Fibroblast of the conjunctiva (primary cell): ENCODE results near the gene HOXA4.

Experiments used
- DNase-seq: peaks from one replicate; pipeline ENCODE4 v3.0.0-alpha.2; 2010; ENCODE audit warnings: low read depth

HOXA4 gene

DNA sequence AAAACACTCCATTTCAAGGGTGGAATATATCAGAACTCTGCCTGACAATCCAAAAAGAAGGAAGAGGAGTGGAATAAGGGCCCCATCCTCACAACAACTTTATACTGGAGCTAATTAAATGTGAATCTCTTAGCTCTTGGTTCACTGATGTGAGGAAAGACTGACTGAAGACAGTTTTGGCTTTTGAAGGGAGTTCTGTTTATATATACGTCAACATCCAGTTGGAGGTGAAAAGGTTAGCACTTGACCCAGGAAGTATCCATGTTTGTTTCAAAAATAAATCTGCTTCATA, 37.8 kb downstream of the HOXA4 start:
- DNase-seq, result no peak

DNA sequence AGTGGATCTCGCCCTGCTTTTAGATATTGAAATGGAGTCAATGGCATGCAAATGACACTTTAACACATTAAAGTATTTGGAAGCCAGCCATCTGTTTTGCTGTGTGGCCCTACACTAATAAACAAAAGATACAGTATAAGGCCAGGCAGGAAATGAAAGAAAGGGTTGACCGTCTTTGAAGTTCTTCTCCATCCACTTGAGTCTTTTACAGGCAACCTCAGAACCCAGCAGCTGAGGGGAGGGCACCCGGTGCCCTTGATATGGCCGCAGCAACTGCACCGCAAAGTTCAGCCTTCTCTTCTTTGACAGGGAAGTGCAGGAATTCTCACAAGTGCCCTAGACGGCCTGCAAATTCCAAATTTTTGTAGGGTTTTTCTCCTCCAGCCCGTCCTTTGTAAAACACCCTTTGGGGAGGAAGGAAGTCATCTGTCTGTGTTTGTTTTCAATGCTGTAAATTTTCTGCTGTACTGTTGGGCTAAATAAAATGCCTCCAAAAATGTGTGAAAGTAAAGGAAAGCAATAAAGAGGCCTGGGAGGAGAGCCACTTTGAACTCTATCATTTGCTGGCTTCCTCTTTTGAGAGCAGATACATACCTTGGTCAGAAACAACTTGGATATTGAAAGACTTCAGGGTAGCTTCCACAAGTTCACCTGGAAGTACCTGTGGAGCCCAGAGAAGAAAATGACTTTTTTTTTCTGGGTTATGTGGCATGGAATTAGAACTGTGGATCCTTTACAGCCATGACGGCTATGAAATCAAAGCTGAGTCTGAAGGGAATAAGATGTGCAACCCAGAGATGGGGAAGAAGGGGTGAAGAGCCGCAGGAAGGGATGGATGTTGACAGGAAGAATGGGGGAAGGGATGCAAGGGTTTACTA, 38.4 kb downstream of the HOXA4 start:
- no peak for DNase-seq

DNA sequence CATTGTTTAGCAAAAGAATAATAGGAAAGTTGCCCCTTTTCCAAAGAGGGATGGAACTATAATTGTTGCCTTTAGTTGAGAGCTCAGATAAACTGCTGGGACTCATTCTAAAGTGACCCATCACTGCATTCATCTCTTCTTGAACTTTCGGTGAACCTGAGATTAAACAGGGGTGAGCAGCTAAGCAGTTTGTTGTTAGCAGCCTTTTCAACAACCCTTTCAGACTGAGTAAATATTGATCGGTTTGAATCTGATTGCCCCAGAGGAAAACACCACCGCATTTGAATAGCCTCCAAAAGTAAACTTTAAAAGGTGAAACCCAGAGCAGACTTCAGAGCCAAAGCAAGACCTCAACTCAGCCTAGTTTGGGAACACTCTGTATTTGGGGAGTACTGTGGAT, 39.5 kb downstream of the HOXA4 start:
- no peak for DNase-seq

DNA sequence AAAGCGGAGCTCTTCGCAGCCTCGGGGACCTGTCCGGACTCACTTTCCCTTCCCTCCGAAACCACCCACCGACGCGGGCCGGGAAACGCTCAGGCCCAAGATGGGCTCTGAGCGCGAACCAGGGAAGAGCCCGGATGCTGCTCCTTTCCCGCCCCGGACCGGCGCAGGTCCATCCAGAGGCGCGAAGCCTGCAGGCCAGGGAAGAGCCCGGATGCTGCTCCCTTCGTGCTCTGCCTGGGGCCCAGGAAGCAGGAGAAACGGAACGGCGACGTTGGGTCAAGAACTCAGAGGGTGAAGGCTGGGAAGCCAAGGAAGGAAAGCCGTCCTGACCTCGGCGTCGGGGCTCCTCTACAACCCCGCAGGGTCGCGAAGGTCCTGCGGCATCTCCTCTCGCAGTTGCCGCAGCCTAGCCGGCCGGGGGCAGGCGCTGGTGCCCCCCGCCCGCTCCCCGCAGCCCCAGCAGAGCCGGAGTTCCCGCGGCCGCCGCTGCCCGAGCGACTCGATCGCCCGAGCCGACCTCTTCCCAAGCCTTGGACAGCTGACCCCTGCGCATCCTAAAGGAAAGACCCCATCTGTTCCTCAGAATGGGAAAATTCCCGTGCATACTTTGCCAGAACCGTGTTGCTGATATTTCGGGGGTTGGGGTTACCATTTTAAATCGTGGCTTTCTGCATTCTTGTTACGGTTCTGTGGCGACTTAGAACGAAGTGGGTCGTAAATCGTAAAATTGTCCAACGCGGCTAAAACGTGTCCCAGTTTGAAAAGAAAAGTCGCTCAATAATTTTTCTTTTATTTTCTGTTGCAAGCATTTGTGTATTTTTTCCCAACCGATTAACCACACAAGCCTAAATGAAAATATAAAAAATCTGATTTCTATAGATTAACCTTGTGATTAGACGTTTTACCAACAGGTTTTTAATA, 42.3 kb downstream of the HOXA4 start:
- no peak for DNase-seq

DNA sequence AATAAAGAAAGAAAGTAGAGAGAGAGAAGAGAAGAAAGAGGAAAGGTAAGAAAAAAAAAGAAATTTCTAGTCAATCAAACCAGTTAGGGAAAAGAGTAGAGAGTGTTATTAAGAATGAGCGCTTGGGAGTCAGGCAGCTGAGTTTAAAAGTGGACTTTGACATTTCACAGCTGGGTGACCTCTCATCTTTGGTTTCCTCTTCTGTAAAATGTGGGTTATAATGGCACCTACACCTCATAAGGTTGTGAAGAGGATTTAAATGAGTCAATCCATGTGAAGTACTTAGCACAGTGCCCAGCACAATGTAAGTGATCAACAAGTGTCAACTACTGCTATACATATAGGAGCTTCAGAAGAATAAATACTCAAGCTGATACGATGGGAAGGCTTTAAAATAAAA, 46.9 kb downstream of the HOXA4 start:
- DNase-seq, result no peak

DNA sequence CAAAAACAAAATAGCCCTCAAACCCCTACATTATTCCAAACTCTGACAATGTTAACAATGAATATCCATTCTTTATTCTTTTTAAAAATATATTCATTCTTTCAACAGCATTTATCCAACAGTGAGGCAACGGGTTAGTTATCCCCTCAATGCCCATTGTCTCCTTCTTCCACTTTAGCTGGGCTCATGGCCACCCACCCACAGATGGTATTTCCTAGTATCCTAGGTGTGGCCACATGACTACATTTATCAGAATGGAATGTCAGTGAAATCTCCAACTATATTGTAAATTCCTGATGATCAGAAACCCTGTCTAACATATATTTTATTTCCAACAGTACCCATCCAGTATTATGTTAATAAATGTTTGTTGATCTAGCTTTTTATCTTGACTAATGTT, 48.4 kb downstream of the HOXA4 start:
- DNase-seq, result no peak

DNA sequence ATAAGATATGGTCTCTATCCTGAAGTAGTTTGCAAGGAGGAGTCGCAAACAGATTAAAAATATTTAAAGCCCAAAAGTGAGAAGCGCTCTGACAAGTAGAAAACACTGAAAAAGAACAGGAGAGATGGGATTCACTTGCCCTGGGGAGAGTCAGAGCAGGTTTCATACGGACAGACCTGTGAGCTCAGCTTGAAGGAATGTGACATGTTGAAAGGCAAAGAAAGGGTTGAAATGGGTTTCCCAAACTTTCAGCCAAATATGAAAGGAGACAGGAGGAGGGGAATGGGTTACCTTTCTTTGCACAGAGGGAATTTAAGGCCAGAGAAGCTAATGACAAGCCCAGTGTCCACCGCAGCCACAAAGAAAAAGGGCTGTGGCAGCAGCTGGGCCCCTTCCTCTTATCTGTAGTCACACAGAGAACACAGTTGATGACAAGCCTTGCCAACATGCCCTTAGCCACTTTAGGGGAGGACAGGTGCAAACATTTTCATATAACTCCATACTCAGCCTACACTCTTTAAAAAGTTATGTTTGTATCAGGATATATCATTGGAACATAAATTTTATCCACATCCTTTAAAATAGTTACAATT, 49.6 kb downstream of the HOXA4 start:
- no peak for DNase-seq

DNA sequence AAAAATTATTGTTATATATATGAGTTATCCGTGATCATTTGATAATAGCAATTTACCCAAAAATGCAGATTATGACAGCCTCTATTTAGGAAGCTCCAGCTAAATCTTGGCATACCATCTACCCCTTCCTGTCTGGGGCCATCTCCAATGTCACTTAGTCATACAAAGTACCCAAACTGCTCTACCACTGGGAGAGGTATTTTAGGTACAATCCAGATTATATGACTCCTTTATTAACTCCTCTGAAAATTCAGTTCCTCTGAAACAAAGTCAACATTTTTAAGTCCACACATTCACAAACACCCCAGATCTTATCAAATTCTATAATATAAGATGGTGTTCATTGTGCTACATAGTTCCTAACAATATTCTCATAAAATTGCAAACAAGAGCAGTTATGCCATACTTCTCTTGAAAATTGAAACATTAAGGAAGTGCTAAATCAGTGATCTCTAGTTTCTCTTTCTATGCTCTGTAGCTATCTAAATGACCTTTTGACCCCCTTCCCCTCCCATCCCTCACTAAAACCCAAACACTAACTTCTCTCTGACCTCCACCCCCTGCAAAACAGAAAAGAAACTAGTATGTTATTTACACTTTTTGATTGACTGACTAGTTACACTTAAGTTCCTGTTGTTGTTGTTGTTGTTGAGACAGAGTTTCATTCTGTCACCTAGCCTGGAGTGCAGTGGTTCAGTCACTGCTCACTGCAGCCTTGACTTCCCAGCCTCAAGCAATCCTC, 51.2 kb downstream of the HOXA4 start:
- no peak for DNase-seq

DNA sequence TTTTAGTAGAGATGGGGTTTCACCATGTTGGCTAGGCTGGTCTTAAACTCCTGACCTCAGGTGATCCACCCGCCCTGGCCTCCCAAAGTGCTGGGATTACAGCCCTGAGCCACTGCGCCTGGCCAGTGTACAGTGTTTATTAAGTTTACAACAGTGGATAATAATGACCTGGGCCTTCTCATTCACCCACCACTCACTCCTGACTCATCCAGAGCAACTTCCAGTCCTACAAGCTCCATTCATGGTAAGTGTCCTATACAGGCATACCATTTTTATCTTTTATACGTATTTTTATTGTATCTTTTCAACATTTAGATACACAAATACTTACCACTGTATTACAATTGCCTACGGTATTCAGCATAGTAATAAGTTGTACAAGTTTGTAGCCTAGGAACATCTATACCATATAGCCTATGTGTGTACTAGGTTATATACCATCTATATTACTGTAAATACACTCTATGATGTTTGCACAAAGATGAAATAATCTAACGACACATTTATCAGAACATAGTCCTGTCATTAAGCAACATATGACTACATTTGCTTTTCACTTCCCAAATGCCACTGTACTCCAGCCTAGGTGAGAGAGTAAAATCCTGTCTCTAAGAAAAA, 51.8 kb downstream of the HOXA4 start:
- DNase-seq, result no peak
